Esophagus squamous epithelium (tissue), 5 donors: ENCODE results near the gene EMC8. TPM values are rescaled to one million over a fixed set of nuclear protein-coding genes. Genes with fewer than 3 reads are reported as not detected.

Source experiments
- DNase-seq: peaks from one replicate; lab custom pipeline; 2025; lab: John Stamatoyannopoulos, UW
- H3K27ac ChIP-seq, 4 donors: fragments of 200-600 bp; sonication (generic); one replicate each; pipeline ENCODE4 v1.5.1; 2016 to 2019; ENCODE audit warnings: mild to moderate bottlenecking in 1 of 4
- H3K27me3 ChIP-seq, 4 donors: fragments of 200-600 bp; sonication (generic); 1 replicate in 3 of 4; 2 replicates in 1 of 4; pipeline versions ENCODE4 v1.5.1 to v1.6.0; 2017 to 2021; ENCODE audit warnings: antibody characterized with exemption in 1 of 4
- H3K36me3 ChIP-seq, 3 donors: fragments of 200-600 bp; sonication (generic); one replicate each; pipeline ENCODE4 v1.5.1; 2016 to 2019
- H3K4me1 ChIP-seq, 3 donors: fragments of 200-600 bp; sonication (generic); one replicate each; pipeline ENCODE4 v1.5.1; 2017 to 2019
- H3K4me3 ChIP-seq, 4 donors: fragments of 200-600 bp; sonication (generic); 1 replicate in 3 of 4; 2 replicates in 1 of 4; pipeline ENCODE4 v1.5.1; 2016 to 2019; ENCODE audit warnings: mild to moderate bottlenecking in 2 of 4, moderate library complexity in 1 of 4
- H3K9me3 ChIP-seq, 3 donors: fragments of 200-600 bp; sonication (generic); one replicate each; pipeline ENCODE4 v1.5.1; 2016 to 2019
- CTCF ChIP-seq, 6 experiments: fragments of 450-650 bp in 4 of 6; fragments of 200-600 bp in 2 of 6; sonication (generic) in 2 of 6; IDR thresholded peaks; one replicate each; pipeline ENCODE4 v1.5.1; 2016 to 2019; ENCODE audit warnings: antibody characterized with exemption in 6 of 6, mild to moderate bottlenecking in 4 of 6, moderate library complexity in 4 of 6
- POLR2A ChIP-seq, 4 donors: fragments of 450-650 bp; IDR thresholded peaks; one replicate each; pipeline ENCODE4 v1.6.1; 2017; ENCODE audit warnings: antibody characterized with exemption in 4 of 4, mild to moderate bottlenecking in 4 of 4, moderate library complexity in 3 of 4
- WGBS, 2 donors: methylation state at CpG; one replicate each; pipeline ENCODE4 v1.1.5; 2018; 5-methylcytosine and 5-hydroxymethylcytosine counted together
- intact Hi-C: fragments of 100-400 bp; cut with DNase I; formaldehyde crosslinking; loops from one replicate; pipeline ENCODE4 v1.15.0; 2022
- total RNA-seq, 4 donors: library from RNA; depleted of rRNA; stranded (reverse); fragments of >200 nt; gene quantifications; one replicate each; pipeline ENCODE4 v1.1.0, GENCODE V29; 2016
- donor health status: DM: yes; HTN: yes; CAD: no.

EMC8 gene
- total RNA-seq, 4 donors from 2014 or later, result 18.7 to 32.4 (median 23.9) TPM

DNA sequence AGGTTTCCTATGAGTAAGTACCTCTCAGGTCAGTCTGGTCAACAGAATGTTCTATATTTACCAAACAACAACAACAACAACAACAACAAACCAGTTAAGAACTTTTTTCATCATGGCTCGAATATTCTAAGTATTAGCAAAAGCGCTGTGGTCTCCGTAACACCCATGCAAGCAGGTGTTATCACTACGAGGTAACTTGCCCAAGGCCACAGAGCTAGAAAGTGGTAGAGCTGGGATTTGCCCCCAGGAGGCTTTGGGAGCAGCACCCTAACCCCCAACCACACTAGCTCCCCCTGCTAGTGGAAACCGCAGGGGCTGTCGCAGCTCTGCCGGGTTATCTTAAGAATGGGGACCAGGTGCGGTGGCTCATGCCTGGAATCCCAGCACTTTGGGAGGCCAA, 24.5 kb downstream of the EMC8 start:
- H3K27ac ChIP-seq, result no peak overlapping the region
- 89 to 97% methylated on average over 4 to 6 of the region's 8 CpGs for WGBS, 2 donors
- intact Hi-C loops, result no loop called here
- no peak for TF ChIP-seq CTCF (IDR thresholded peaks at IDR 0.05)
- no peak for TF ChIP-seq POLR2A (IDR thresholded peaks at IDR 0.05)
- H3K36me3 ChIP-seq, result peaks cover 0 to 34% (median 3%) of the 10 kb centered on the region in 3 donors
- no peak for DNase-seq
- H3K4me3 ChIP-seq, result no peak overlapping the region
- no peaks in the 10 kb centered on the region for H3K9me3 ChIP-seq
- no peaks in the 10 kb centered on the region for H3K27me3 ChIP-seq
- peaks cover 0 to 14% (median 12%) of the 10 kb centered on the region in 3 donors for H3K4me1 ChIP-seq

DNA sequence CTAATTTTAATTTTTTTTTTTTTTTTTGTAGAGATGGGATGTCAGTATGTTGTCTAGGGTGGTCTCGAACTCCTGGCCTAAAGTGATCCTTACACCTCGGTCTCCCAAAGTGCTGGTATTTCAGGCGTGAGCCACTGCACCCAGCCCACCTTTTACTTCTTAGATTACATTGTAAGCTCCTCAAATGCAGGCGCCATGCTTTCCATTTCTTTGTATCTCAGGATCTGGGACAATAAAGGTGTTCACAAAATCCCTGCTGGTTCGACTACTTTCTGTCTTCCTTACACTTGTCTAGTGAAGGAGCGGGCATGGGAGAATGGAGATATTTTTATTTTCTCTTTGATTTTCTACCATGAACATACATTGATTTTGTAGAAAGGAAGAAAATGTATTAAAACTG, 25.2 kb downstream of the EMC8 start:
- intact Hi-C loops, result no loop called here
- 75 to 77% methylated on average over 6 of the region's 6 CpGs for WGBS, 2 donors
- Histone ChIP-seq H3K36me3 (peaks cover 0 to 27% (median 0%) of the 10 kb centered on the region in 3 donors), H3K27ac (no peak overlapping the region), H3K27me3 (no peaks in the 10 kb centered on the region), H3K9me3 (no peaks in the 10 kb centered on the region), H3K4me1 (peaks cover 0 to 14% (median 12%) of the 10 kb centered on the region in 3 donors), H3K4me3 (no peak overlapping the region)
- DNase-seq, result no peak
- no peak for TF ChIP-seq POLR2A (IDR thresholded peaks at IDR 0.05)
- no peak for TF ChIP-seq CTCF (IDR thresholded peaks at IDR 0.05)

DNA sequence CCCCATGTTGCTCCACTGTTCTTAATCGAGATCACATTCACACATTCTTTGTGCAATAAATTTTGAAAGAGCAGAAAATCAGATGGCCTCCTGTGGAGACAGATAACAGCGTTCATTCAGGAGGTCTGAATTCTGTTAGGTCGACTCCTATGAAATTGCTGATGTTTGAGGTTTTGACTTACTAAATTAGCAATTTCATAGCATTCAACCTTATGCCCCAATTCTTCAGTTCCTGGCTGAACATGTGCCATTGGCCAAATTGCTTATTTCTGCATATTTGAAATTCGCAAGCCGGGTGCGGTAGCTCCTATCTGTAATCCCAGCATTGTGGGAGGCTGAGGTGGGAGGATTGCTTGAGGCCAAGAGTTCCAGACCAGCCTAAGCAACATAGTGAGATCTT, 26.3 kb downstream of the EMC8 start:
- no peak overlapping the region for H3K27ac ChIP-seq
- no peak for TF ChIP-seq CTCF (IDR thresholded peaks at IDR 0.05)
- no peak for TF ChIP-seq POLR2A (IDR thresholded peaks at IDR 0.05)
- H3K4me1 ChIP-seq, result peaks cover 0 to 12% (median 9%) of the 10 kb centered on the region in 3 donors
- intact Hi-C loops, result no loop called here
- peaks cover 0 to 16% (median 0%) of the 10 kb centered on the region in 3 donors for H3K36me3 ChIP-seq
- WGBS, 2 donors, result 92 to 94% methylated on average over 6 of the region's 6 CpGs
- no peak for DNase-seq
- no peaks in the 10 kb centered on the region for H3K27me3 ChIP-seq
- no peaks in the 10 kb centered on the region for H3K9me3 ChIP-seq
- H3K4me3 ChIP-seq, result no peak overlapping the region

GRCh38 chr16:85770741-85771140, 28.6 kb downstream of the EMC8 start:
- intact Hi-C loops, result no loop called here
- Histone ChIP-seq H3K4me3 (no peak overlapping the region), H3K27me3 (peaks cover 0 to 9% (median 0%) of the 10 kb centered on the region in 4 donors), H3K9me3 (no peaks in the 10 kb centered on the region), H3K36me3 (peaks cover 0 to 9% (median 0%) of the 10 kb centered on the region in 3 donors), H3K4me1 (peaks cover 0 to 9% (median 5%) of the 10 kb centered on the region in 3 donors), H3K27ac (no peak overlapping the region)
- 57 to 86% methylated on average over 6 of the region's 6 CpGs for WGBS, 2 donors
- no peak for DNase-seq
- TF ChIP-seq CTCF (IDR thresholded peaks at IDR 0.05), result no peak
- no peak for TF ChIP-seq POLR2A (IDR thresholded peaks at IDR 0.05)

- no peaks in the 10 kb centered on the region for H3K9me3 ChIP-seq
- WGBS, 2 donors, result 31% methylated on average over 2 of the region's 2 CpGs; no CpG with 5 or more reads in 1 of the 2 donors
- peaks cover 0 to 30% (median 0%) of the 10 kb centered on the region in 4 donors for H3K27me3 ChIP-seq
- intact Hi-C loops, result no loop called here
- TF ChIP-seq CTCF (IDR thresholded peaks at IDR 0.05), result no peak
- TF ChIP-seq POLR2A (IDR thresholded peaks at IDR 0.05), result no peak
- no peak for DNase-seq
- no peak overlapping the region for H3K4me3 ChIP-seq
- H3K4me1 ChIP-seq, result peaks cover 0 to 9% (median 5%) of the 10 kb centered on the region in 3 donors
- no peak overlapping the region for H3K27ac ChIP-seq
- no peaks in the 10 kb centered on the region for H3K36me3 ChIP-seq
Observed at GRCh38 chr16:85768199-85768598, 31.1 kb downstream of the EMC8 start.
